AG04450 (cell line): ENCODE results near the gene ABCA10. TPM values are rescaled to one million over a fixed set of nuclear protein-coding genes. Genes with fewer than 3 reads are reported as not detected.

Source experiments
- CTCF ChIA-PET: fragments of 300-600, 350-600 bp; formaldehyde crosslinking; extraction: SDS; loops from one replicate; lab custom pipeline; 2022; ENCODE audit warnings: antibody characterized with exemption, inconsistent platforms; lab: Charles Lee
- POLR2A ChIA-PET: fragments of 350-600 bp; formaldehyde crosslinking; extraction: SDS; loops from one replicate; lab custom pipeline; 2021; ENCODE audit warnings: antibody characterized with exemption, inconsistent platforms; lab: Yijun Ruan, JAX
- DNase-seq: peaks from one replicate; pipeline ENCODE4 v3.0.0-alpha.2; 2011; ENCODE audit warnings: low read depth, low spot score
- H3K27ac ChIP-seq: one replicate; pipeline ENCODE4 v1.5.1; 2012; ENCODE audit warnings: low read depth, low read length, control low read depth
- H3K27me3 ChIP-seq: one replicate; pipeline ENCODE4 v1.6.0; 2012; ENCODE audit warnings: low read length; ENCODE audit not compliant: control insufficient read depth, insufficient read depth
- H3K4me3 ChIP-seq: 2 replicates; pipeline ENCODE4 v1.5.1; 2011; ENCODE audit warnings: mild to moderate bottlenecking, low read depth, low read length, control low read depth
- H3K9me3 ChIP-seq: 2 replicates; pipeline ENCODE4 v1.5.1; 2012; ENCODE audit warnings: low read length; ENCODE audit not compliant: control insufficient read depth, insufficient read depth
- polyA plus RNA-seq: library from polyadenylated mRNA; depleted of rRNA; stranded (reverse); fragments of >200 nt; gene quantifications from 2 replicates; pipeline ENCODE4 v1.2.3, GENCODE V29; 2011; rRNA removed
- small RNA-seq: library from RNA; depleted of rRNA; stranded (forward); fragments of <200 nt; gene quantifications from one replicate; pipeline ENCODE3, GENCODE V24; 2012; ENCODE audit warnings: low read depth; ENCODE audit not compliant: insufficient read length
- TF ChIP-seq, protein P1 (sequence below): IDR thresholded peaks from 2 replicates; pipeline ENCODE4 v1.5.1; 2011; ENCODE audit warnings: low read depth, low read length, control low read depth, inconsistent platforms

The ABCA10 gene
- polyA plus RNA-seq, 1 experiment = 0.58 TPM

DNA sequence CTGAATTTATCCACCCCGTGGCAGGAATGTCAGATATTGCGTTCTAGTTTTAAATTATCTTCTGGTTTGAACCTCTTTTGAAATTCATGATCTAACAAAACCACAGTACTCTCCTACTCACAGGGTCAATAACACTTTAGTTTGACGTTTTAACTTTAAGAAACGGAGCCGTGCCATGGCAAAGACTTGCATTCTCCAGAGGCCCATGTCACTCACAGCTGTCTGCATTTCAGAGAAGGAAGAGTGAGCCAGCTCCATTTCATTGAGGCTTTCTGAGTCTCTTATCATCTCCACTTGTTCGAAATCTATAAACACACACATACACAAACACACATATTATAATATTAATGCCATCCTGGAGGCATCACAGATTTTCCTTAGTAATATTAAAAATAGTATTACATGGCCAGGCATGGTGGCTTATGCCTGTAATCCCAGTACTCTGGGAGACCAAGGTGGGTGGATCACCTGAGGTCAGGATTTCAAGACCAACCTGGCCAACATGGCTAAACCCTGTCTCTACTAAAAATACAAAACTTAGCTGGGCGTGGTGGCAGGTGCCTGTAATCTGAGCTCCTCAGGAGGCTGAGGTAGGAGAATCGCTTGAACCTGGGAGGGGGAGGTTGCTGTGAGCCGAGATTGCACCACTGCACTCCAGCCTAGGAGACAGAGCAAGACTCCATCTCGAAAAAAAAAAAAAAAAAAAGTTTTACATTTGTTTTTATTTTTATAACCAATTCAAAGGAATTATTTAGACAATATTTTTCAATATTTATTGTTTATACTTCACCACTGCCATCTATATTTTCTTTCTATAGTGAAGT lies 122.5 kb downstream of the ABCA10 start:
- POLR2A ChIA-PET = no interaction called here
- H3K9me3 ChIP-seq = no peaks in the 10 kb centered on the region
- TF ChIP-seq, protein P1, sequence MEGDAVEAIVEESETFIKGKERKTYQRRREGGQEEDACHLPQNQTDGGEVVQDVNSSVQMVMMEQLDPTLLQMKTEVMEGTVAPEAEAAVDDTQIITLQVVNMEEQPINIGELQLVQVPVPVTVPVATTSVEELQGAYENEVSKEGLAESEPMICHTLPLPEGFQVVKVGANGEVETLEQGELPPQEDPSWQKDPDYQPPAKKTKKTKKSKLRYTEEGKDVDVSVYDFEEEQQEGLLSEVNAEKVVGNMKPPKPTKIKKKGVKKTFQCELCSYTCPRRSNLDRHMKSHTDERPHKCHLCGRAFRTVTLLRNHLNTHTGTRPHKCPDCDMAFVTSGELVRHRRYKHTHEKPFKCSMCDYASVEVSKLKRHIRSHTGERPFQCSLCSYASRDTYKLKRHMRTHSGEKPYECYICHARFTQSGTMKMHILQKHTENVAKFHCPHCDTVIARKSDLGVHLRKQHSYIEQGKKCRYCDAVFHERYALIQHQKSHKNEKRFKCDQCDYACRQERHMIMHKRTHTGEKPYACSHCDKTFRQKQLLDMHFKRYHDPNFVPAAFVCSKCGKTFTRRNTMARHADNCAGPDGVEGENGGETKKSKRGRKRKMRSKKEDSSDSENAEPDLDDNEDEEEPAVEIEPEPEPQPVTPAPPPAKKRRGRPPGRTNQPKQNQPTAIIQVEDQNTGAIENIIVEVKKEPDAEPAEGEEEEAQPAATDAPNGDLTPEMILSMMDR = no peak
- no peak overlapping the region for H3K27ac ChIP-seq
- no peaks in the 10 kb centered on the region for H3K27me3 ChIP-seq
- no peak overlapping the region for H3K4me3 ChIP-seq
- CTCF ChIA-PET = no interaction called here
- no peak for DNase-seq

DNA sequence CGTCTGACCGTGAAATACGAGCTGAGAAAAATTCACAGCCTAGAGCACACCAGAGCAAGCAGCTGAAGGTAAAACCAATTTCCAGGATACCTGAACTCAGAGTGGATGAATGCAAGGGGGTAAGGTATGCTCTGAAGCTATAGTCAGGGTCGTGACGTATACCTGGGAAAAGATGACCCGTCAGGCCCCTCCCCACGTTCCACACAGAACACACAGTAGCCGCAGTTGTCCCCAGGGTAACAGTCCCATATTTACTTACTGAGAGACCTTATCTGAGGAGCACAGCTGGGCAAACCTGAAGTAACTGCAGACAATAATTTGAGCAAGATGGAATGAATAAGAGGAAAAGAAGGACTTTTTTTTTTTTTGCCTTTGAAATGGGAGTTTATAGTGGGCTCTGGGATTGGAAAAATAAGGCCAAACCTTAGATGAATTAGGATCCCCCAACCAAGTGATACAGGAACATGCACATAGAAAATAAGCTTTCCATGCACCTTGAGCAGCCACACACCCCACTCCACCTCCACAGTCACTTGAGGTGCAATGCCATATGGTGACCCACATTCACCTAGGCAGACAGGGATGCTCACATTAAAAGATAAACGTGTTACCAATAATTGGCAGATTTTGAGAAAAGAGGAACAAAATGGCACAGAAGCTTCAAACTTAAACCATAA lies 124.9 kb downstream of the ABCA10 start:
- ChIA-PET CTCF (interaction anchor here (0.6 kb wide), 1 partner anchor 26 kb away, joined by 6 read pairs; no protein-coding TSS in a partner anchor), POLR2A (no interaction called here)
- Histone ChIP-seq H3K9me3 (no peaks in the 10 kb centered on the region), H3K27ac (no peak overlapping the region), H3K4me3 (no peak overlapping the region), H3K27me3 (no peaks in the 10 kb centered on the region)
- TF ChIP-seq, protein P1 = no peak
- no peak for DNase-seq

DNA sequence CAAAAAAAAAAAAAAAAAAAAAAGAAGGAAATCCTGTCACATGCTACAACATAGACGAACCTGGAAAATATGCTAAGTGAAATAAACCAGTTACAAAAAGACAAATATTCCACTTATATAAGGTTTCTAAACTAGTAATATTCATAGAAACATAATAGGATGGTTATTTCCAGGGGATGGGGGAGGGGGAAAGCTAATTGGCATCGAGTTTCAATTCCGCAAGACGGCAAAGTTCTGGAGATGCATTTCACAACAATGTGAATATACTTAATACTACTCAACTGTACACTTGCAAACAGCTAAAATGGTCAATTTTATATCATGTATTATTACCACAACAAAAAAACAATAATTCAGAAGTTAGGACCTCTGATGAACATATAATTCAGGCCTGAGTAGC lies 130.0 kb downstream of the ABCA10 start:
- TF ChIP-seq, protein P1 = no peak

More for the DNA sequence above, 130.0 kb downstream of the ABCA10 start:
- no peak overlapping the region for H3K27ac ChIP-seq
- POLR2A ChIA-PET = no interaction called here
- CTCF ChIA-PET = interaction anchor here (1.0 to 1.4 kb wide), 2 partner anchors 13 kb away, joined by 3 to 5 read pairs; no protein-coding TSS in a partner anchor
- no peaks in the 10 kb centered on the region for H3K9me3 ChIP-seq
- DNase-seq = no peak
- H3K27me3 ChIP-seq = no peaks in the 10 kb centered on the region
- H3K4me3 ChIP-seq = no peak overlapping the region

Small RNA genes lying within 50 kb of the gene (small RNA-seq; reads per million reads assigned to genes)
- gene MIR4524B = not detected

Other genes starting within 250 kb of the ABCA10 start
- gene ABCA9, start 167.9 kb downstream of the ABCA10 start, polyA plus RNA-seq = 0.10 and 0.12 TPM in 2 replicates
- gene ABCA6, start 86.9 kb downstream of the ABCA10 start, polyA plus RNA-seq = 0.36 and 0.41 TPM in 2 replicates
- gene ABCA5, start 98.3 kb upstream of the ABCA10 start, polyA plus RNA-seq = 5.0 and 8.1 TPM in 2 replicates
- 8.8 and 10.9 TPM in 2 replicates for gene MAP2K6, start 185.9 kb upstream of the ABCA10 start, polyA plus RNA-seq